ENCODE results near the gene SEC14L5.

DNA sequence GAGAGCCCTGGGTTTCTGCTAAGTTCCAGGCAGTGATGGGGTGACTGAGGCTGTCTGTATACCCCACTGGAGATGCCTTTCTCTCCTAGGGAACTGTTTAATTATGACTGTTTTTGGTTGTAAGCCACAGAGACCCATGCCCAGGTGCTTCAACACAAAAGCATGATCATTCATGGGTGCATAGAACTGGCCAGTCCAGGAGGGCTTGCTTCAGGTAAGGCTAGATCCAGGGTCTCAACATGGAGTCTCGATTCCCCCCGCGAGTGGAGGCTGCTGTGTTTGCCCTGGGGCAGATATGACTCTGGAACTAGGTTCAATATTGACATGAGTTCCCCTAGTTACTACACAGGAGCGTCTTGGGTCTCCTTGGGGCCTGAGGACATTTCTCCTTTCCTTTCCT lies 57.8 kb downstream of the SEC14L5 start:
- TF ChIP-seq MYC (IDR thresholded peaks at IDR 0.05; ENCODE audit: low read depth, low read length), result no peak
- TF ChIP-seq, protein P1, sequence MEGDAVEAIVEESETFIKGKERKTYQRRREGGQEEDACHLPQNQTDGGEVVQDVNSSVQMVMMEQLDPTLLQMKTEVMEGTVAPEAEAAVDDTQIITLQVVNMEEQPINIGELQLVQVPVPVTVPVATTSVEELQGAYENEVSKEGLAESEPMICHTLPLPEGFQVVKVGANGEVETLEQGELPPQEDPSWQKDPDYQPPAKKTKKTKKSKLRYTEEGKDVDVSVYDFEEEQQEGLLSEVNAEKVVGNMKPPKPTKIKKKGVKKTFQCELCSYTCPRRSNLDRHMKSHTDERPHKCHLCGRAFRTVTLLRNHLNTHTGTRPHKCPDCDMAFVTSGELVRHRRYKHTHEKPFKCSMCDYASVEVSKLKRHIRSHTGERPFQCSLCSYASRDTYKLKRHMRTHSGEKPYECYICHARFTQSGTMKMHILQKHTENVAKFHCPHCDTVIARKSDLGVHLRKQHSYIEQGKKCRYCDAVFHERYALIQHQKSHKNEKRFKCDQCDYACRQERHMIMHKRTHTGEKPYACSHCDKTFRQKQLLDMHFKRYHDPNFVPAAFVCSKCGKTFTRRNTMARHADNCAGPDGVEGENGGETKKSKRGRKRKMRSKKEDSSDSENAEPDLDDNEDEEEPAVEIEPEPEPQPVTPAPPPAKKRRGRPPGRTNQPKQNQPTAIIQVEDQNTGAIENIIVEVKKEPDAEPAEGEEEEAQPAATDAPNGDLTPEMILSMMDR (IDR thresholded peaks at IDR 0.05; ENCODE audit: extremely low read depth in 1 of 2, insufficient read depth in 1 of 2, low read depth in 1 of 2, low read length in 2 of 2), result no peak

Data from endothelial cell of umbilical vein (primary cell).